NCI-H2227 (cell line): ENCODE measurements around the gene TCEAL2.
"Not testable (repeated sequence)": the region's sequence is repeated elsewhere in the genome, so short reads cannot be mapped to it uniquely, and the experiment has no call there.

Experiments
- DNase-seq: peaks from one replicate; lab custom pipeline; 2025; ENCODE audit not compliant: unreplicated experiment; lab: John Stamatoyannopoulos, UW

Gene TCEAL2

GRCh38 chrX:102125436-102125835 is at the start of gene TCEAL2:
TSS of gene TCEAL2 (plus strand) at chrX:102125679. CDS start at chrX:102126831, 1,152 bp downstream.
- peak; percentile 32 for DNase-seq

DNA sequence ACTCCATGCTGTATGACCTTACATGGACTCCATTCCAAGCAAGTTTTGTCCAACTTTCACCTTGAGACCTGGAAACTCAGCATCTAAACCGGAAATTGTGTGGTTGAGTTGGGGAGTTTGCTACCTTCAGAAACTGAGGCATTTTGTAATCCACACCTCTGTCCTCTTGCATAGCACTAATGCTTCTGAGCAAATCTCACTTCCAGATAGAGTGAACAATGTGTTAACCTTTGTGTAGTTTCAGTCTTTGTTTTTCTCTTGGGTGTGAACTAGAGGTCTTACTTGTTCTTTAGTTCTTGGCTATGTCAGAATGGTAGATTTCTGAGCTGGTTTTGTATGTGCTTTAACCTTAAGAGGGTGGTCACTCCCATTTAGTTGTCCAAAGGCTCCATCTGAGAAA is 48.1 kb upstream of the TCEAL2 start:
- DNase-seq, result no peak

DNA sequence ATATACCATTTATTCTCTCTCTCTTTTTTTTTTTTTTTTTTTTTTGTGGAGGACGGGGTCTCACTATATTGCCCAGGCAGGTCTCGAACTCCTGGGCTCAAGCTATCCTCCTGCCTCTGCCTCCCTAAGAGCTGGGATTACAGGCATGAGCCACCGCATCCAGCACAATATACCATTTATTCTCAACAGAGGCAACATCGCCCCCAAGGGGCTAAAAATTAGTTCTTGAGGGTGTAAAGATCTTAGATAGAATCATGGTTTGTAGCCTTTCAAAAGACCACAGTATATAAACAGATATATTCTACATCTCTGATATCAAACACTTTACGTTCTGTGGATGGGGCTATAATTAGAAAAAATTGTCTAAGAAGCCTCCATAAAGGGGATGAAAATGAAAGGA is 39.8 kb upstream of the TCEAL2 start:
- no peak for DNase-seq

DNA sequence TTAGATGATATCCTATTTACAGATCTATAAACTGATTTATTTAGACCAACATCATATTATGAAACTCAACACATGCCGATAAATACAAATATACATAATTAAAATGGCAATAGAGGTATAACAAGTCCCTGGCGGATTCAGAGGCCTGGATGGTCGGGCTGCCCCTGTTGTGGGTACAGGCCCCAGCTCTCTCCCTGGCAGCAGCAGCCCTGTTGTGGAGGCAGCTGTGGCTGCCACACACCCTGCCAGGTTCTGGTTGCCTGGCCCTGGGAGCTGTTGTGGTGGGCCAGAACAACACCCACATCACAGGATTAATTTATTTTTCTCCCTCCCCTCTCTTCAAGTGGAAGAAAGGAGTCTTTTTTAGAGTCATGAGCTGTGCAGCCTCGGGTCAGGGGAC is 12.1 kb upstream of the TCEAL2 start:
- DNase-seq, result no peak

DNA sequence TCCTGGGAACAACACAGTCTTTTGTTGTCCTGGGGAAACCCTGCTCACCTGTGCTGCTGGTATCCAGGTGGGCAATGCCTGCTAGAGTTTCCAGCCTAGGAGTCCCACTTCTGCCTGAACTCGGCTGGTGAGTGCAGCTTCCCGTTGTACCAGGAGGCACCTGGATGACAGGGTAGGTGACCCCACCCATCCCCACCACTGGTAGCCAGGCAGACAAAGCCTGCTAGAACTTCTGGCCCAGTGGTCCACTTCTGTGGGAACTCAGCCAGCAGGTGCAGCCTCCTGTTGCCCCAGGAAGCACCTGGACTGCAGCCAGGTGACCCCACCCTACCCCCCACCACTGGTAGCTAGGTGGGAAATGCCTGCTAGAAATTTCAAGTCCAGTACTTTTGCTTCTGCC is 9.7 kb upstream of the TCEAL2 start:
- no peak for DNase-seq

DNA sequence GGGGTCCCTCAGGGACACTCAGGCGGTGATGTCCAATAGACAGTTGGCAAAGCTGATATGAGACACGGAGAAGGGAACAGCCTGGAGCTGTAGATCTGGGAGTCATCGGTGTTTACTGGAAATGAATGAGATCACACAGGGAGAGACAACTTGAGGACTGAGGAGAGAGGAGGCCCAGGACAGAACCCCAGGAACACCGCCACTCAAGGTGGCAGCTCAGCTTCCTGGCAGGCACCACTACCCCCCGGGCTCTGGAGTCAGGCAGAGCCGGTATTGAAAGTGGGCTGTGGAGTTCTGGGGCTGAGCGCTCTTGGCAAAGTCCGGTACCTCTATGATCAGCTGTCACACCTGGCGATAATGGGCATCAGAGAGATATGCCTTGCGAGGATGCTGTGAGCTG is 465 bp upstream of the TCEAL2 start:
- DNase-seq, result not testable (repeated sequence)

GRCh38 chrX:102126080-102126818 is 770 bp downstream of the TCEAL2 start:
- not testable (repeated sequence) for DNase-seq

GRCh38 chrX:102126863-102127262 is 1.4 kb downstream of the TCEAL2 start:
- no peak for DNase-seq

- peak; percentile 5 for DNase-seq
Observed at GRCh38 chrX:102129473-102129872, 4.0 kb downstream of the TCEAL2 start.

GRCh38 chrX:102138064-102138463 is 12.6 kb downstream of the TCEAL2 start:
- DNase-seq, result no peak

DNA sequence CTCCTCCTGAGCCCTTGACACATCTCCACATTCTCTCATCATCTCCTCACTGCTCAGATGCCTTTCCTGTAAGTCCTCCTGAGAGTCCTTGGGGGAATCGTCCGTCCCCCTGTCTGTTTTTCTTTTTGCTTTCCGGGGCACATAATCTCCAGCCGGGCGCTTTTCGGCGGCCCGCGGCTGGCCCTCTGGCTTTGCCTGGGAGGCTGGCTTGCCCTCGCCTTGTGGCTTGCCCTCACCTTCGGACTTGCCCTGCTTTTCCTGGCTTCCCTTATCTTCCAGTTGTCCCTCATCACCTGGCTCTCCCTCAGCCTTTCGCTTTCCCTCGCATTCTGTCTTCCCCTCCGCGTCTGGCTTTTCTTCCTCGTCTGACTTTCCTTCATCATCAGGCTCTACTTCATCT is 15.4 kb downstream of the TCEAL2 start:
- DNase-seq, result not testable (repeated sequence)

DNA sequence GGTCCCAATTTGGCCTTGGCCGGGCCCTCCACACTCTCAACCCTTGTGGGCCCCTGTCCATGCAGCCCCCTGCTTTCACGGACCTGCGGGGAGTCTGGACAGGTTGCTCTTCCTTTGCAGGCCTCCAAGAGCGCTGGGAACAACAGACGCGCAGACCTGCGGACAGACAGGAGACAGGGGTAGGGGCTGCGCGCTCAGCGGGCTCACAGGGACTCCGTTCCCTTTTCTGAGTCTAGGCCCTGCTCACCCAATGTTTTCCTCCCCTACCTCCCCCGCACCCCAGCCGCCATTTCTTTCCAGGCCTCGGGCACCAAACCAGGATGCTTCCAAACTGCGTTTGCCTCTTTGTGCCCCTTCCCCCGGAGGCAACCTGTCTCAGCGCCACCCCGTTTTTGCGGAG is 16.2 kb downstream of the TCEAL2 start:
- DNase-seq, result not testable (repeated sequence)

GRCh38 chrX:102142274-102142673 is 16.8 kb downstream of the TCEAL2 start, which contains the start of gene TCEAL6:
TSS of gene TCEAL6 (minus strand) at chrX:102142481.
- peak; percentile 38 for DNase-seq

DNA sequence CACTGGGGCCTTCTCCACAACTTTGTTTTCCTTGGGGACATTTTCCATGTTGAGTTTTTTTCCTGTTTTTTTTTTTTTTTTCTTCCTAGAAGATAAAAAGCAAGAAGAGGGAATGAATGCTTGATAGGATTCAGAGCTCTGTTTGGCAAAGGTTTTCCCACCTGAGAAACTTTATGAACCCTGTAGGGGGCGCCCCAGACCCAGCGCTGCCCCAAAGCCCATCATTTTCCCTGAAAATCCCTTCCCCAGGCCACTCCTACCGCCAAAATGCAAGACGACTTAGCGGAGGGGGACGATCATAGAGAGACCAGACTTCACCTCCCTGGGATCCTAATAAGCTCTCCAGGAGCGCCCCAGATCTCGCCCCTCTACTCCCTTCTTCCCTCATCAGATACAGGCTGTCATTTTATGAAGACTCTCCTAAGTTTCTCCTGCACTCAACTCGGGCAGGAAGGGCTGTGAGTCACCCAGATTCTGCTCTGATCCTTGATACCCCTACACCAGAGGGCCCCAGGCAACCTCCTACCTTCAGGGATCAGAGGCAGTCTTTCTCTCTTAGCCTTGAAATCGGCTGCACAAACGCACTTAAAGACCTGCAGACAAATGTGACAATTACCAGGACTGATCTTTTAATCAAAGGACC is 28.9 kb downstream of the TCEAL2 start:
- peak; percentile 6 for DNase-seq

GRCh38 chrX:102154900-102155805 is 29.7 kb downstream of the TCEAL2 start:
- no peak for DNase-seq

- peak; percentile 58 for DNase-seq
Observed at GRCh38 chrX:102155806-102156179, 30.3 kb downstream of the TCEAL2 start, which contains the start of gene BEX5. TSS of gene BEX5 (minus strand) at chrX:102155977. CDS start at chrX:102154265, 1,712 bp downstream.
